ACC112 (cell line): ENCODE data around the gene CDIPT.
"Not testable (repeated sequence)": the region's sequence is repeated elsewhere in the genome, so short reads cannot be mapped to it uniquely, and the experiment has no call there.

Experiments used
- H2AFZ ChIP-seq: fragments of 200-600 bp; sonication (generic); one replicate; pipeline ENCODE4 v1.6.0; 2017; ENCODE audit warnings: antibody characterized with exemption, low read length; ENCODE audit not compliant: unreplicated experiment
- H3K27ac ChIP-seq: fragments of 200-600 bp; sonication (generic); 2 replicates; pipeline ENCODE4 v1.5.1; 2014; ENCODE audit warnings: low read depth, mild to moderate bottlenecking, antibody characterized with exemption, low read length, moderate library complexity
- H3K27me3 ChIP-seq: fragments of 200-600 bp; sonication (generic); 2 replicates; pipeline ENCODE4 v1.6.1; 2014; ENCODE audit warnings: mild to moderate bottlenecking, antibody characterized with exemption, low read length, moderate library complexity, mixed read lengths; ENCODE audit not compliant: insufficient read depth
- H3K36me3 ChIP-seq: fragments of 200-600 bp; sonication (generic); 2 replicates; pipeline ENCODE4 v1.6.1; 2016; ENCODE audit warnings: mild to moderate bottlenecking, antibody characterized with exemption, low read length, moderate library complexity, mixed read lengths; ENCODE audit not compliant: insufficient read depth
- H3K4me1 ChIP-seq: fragments of 200-600 bp; sonication (generic); one replicate; pipeline ENCODE4 v1.6.1; 2016; ENCODE audit warnings: low read length, mixed read lengths; ENCODE audit not compliant: insufficient read depth, unreplicated experiment, control insufficient read depth
- H3K4me3 ChIP-seq: fragments of 200-600 bp; sonication (generic); 2 replicates; pipeline ENCODE4 v1.5.1; 2014; ENCODE audit warnings: mild to moderate bottlenecking, low read depth, low read length
- H3K79me2 ChIP-seq: fragments of 200-600 bp; sonication (generic); one replicate; pipeline ENCODE4 v1.6.0; 2016; ENCODE audit warnings: low read length; ENCODE audit not compliant: control insufficient read depth, unreplicated experiment, insufficient read depth

CDIPT gene

GRCh38 chr16:29896841-29897240 lies 33.8 kb upstream of the CDIPT start:
- Histone ChIP-seq H2AFZ (no peak overlapping the region), H3K27me3 (no peaks in the 10 kb centered on the region; the same call in 1 of the 2 replicates), H3K27ac (no peak overlapping the region), H3K4me3 (no peak overlapping the region), H3K79me2 (peaks cover 9% of the 10 kb centered on the region), H3K36me3 (no peaks in the 10 kb centered on the region), H3K4me1 (peaks cover 16% of the 10 kb centered on the region)

- Histone ChIP-seq H3K79me2 (no peaks in the 10 kb centered on the region), H3K4me3 (no peak overlapping the region), H3K27me3 (no peaks in the 10 kb centered on the region; the same call in 1 of the 2 replicates), H3K27ac (no peak overlapping the region), H3K4me1 (peaks cover 10% of the 10 kb centered on the region), H3K36me3 (no peaks in the 10 kb centered on the region), H2AFZ (no peak overlapping the region)
Observed at GRCh38 chr16:29894352-29894751, 31.3 kb upstream of the CDIPT start.

- no peak overlapping the region for H3K4me3 ChIP-seq
- H3K27me3 ChIP-seq = no peaks in the 10 kb centered on the region; the same call in 1 of the 2 replicates
- H3K36me3 ChIP-seq = no peaks in the 10 kb centered on the region
- no peaks in the 10 kb centered on the region for H3K79me2 ChIP-seq
- no peak overlapping the region for H3K27ac ChIP-seq
- H2AFZ ChIP-seq = no peak overlapping the region
- H3K4me1 ChIP-seq = peaks cover 8% of the 10 kb centered on the region
Observed at GRCh38 chr16:29893553-29893952, 30.5 kb upstream of the CDIPT start.

- Histone ChIP-seq H3K79me2 (no peaks in the 10 kb centered on the region), H3K27ac (no peak overlapping the region), H3K4me3 (no peak overlapping the region), H3K4me1 (no peaks in the 10 kb centered on the region), H2AFZ (no peak overlapping the region), H3K27me3 (no peaks in the 10 kb centered on the region), H3K36me3 (no peaks in the 10 kb centered on the region)
Observed at GRCh38 chr16:29892458-29892813, 29.4 kb upstream of the CDIPT start.

- Histone ChIP-seq H3K27me3 (no peaks in the 10 kb centered on the region), H2AFZ (no peak overlapping the region), H3K27ac (no peak overlapping the region), H3K36me3 (no peaks in the 10 kb centered on the region), H3K79me2 (no peaks in the 10 kb centered on the region), H3K4me3 (no peak overlapping the region), H3K4me1 (no peaks in the 10 kb centered on the region)
Observed at GRCh38 chr16:29891525-29892457, 28.8 kb upstream of the CDIPT start.

- H3K27ac ChIP-seq, H3K27me3 ChIP-seq, H3K79me2 ChIP-seq: not testable (repeated sequence)
Observed at GRCh38 chr16:29889372-29889771, 26.3 kb upstream of the CDIPT start.

GRCh38 chr16:29883987-29884386 lies 21.0 kb upstream of the CDIPT start:
- Histone ChIP-seq H3K36me3 (no peaks in the 10 kb centered on the region), H3K79me2 (no peaks in the 10 kb centered on the region), H3K4me1 (no peaks in the 10 kb centered on the region), H3K27ac (no peak overlapping the region), H3K27me3 (no peaks in the 10 kb centered on the region), H2AFZ (no peak overlapping the region), H3K4me3 (no peak overlapping the region)

More at GRCh38 chr16:29889372-29889771, 26.3 kb upstream of the CDIPT start:
- not testable (repeated sequence) for H3K36me3 ChIP-seq, H3K4me3 ChIP-seq, H3K4me1 ChIP-seq, H2AFZ ChIP-seq

GRCh38 chr16:29881050-29881449 lies 18.0 kb upstream of the CDIPT start:
- Histone ChIP-seq H3K36me3 (no peaks in the 10 kb centered on the region), H3K27me3 (peaks cover 22% of the 10 kb centered on the region), H3K79me2 (no peaks in the 10 kb centered on the region), H3K4me3 (no peak overlapping the region), H3K4me1 (no peaks in the 10 kb centered on the region), H2AFZ (no peak overlapping the region), H3K27ac (no peak overlapping the region)

GRCh38 chr16:29878172-29878571 lies 15.1 kb upstream of the CDIPT start:
- Histone ChIP-seq H3K4me1 (no peaks in the 10 kb centered on the region), H3K36me3 (no peaks in the 10 kb centered on the region), H2AFZ (no peak overlapping the region), H3K27me3 (peaks cover 25% of the 10 kb centered on the region), H3K27ac (no peak overlapping the region), H3K4me3 (no peak overlapping the region), H3K79me2 (no peaks in the 10 kb centered on the region)

GRCh38 chr16:29877266-29877961 lies 14.4 kb upstream of the CDIPT start:
- H3K79me2 ChIP-seq = no peaks in the 10 kb centered on the region
- H3K27me3 ChIP-seq = peaks cover 25% of the 10 kb centered on the region
- H3K4me3 ChIP-seq = no peak overlapping the region
- no peaks in the 10 kb centered on the region for H3K4me1 ChIP-seq
- H2AFZ ChIP-seq = no peak overlapping the region
- no peak overlapping the region for H3K27ac ChIP-seq
- H3K36me3 ChIP-seq = no peaks in the 10 kb centered on the region
